GM18520 (cell line): ENCODE data around the gene MAML2.

Source experiments
- ATAC-seq: cut with Tn5 transposase; IDR thresholded peaks from one replicate; pipeline ENCODE4 v1.9.1; 2021; ENCODE audit not compliant: unreplicated experiment

The MAML2 gene

GRCh38 chr11:96342961-96343711 is at the start of gene MAML2:
Gene MAML2, minus strand, starts transcription at chr11:96343195. Its CDS starts 1,300 bp downstream, at chr11:96341895.
- ATAC-seq, result peak; percentile 81

GRCh38 chr11:96391698-96392307 is 48.8 kb upstream of the MAML2 start:
- no peak for ATAC-seq

- no peak for ATAC-seq
These were observed 47.4 kb upstream of the MAML2 start for GRCh38 chr11:96390488-96390792.

- ATAC-seq, result peak; percentile 87
These were observed 46.9 kb upstream of the MAML2 start, which contains the start of the genes CCDC82 and JRKL for GRCh38 chr11:96389720-96390487. Gene CCDC82, minus strand, starts transcription at chr11:96389912. Its CDS starts 5,165 bp downstream, at chr11:96384747. Gene JRKL, plus strand, starts transcription at chr11:96390013. Its CDS starts 637 bp downstream, at chr11:96390650.

- peak; percentile 25 for ATAC-seq
These were observed 46.1 kb upstream of the MAML2 start for GRCh38 chr11:96388891-96389719.

GRCh38 chr11:96385187-96385586 is 42.2 kb upstream of the MAML2 start:
- ATAC-seq, result no peak

GRCh38 chr11:96384156-96384555 is 41.2 kb upstream of the MAML2 start:
- ATAC-seq, result no peak

GRCh38 chr11:96376796-96377195 is 33.8 kb upstream of the MAML2 start:
- no peak for ATAC-seq

GRCh38 chr11:96373826-96374225 is 30.8 kb upstream of the MAML2 start:
- ATAC-seq, result no peak

GRCh38 chr11:96367342-96367741 is 24.3 kb upstream of the MAML2 start:
- no peak for ATAC-seq

GRCh38 chr11:96366024-96366423 is 23.0 kb upstream of the MAML2 start:
- no peak for ATAC-seq

GRCh38 chr11:96365493-96365892 is 22.5 kb upstream of the MAML2 start:
- ATAC-seq, result no peak

GRCh38 chr11:96361778-96362177 is 18.8 kb upstream of the MAML2 start:
- no peak for ATAC-seq

- no peak for ATAC-seq
These were observed 15.3 kb upstream of the MAML2 start for GRCh38 chr11:96358321-96358720.

GRCh38 chr11:96357794-96358193 is 14.8 kb upstream of the MAML2 start:
- ATAC-seq, result no peak

- ATAC-seq, result no peak
These were observed 13.9 kb upstream of the MAML2 start for GRCh38 chr11:96356848-96357247.

- no peak for ATAC-seq
These were observed 708 bp downstream of the MAML2 start for GRCh38 chr11:96342014-96342960.

GRCh38 chr11:96341211-96342013 is 1.6 kb downstream of the MAML2 start:
- ATAC-seq, result no peak

- no peak for ATAC-seq
These were observed 2.5 kb downstream of the MAML2 start for GRCh38 chr11:96340555-96340885.
